ENCODE data around the gene CORO2B.

DNA sequence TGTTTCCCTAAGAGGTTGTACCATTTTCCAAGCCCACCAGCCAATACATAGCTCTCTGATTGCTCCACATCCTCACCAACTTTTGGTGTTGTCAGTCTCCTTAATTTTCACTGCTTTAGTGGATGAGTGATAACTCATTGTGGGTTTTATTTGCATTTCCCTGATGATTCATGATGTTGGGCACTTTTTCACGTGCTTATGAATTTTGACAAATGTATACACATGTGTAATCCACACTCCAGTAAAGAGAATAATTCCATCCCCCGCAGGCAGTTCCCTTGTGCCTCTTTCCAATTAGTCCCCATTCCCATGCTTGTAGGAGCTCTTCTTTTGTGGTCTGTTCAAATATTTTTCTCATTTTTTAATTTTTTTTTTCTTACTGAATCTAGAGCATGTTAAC, 189.5 kb downstream of the CORO2B start:
- TF ChIP-seq POLR2A (IDR thresholded peaks at IDR 0.05) = no peak
- TF ChIP-seq, protein P1, sequence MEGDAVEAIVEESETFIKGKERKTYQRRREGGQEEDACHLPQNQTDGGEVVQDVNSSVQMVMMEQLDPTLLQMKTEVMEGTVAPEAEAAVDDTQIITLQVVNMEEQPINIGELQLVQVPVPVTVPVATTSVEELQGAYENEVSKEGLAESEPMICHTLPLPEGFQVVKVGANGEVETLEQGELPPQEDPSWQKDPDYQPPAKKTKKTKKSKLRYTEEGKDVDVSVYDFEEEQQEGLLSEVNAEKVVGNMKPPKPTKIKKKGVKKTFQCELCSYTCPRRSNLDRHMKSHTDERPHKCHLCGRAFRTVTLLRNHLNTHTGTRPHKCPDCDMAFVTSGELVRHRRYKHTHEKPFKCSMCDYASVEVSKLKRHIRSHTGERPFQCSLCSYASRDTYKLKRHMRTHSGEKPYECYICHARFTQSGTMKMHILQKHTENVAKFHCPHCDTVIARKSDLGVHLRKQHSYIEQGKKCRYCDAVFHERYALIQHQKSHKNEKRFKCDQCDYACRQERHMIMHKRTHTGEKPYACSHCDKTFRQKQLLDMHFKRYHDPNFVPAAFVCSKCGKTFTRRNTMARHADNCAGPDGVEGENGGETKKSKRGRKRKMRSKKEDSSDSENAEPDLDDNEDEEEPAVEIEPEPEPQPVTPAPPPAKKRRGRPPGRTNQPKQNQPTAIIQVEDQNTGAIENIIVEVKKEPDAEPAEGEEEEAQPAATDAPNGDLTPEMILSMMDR (IDR thresholded peaks at IDR 0.05) = no peak

All from thyroid gland (tissue), 4 donors.